Esophagus (tissue), 2 donors: ENCODE measurements around the gene TMOD1. TPM values are rescaled to one million over a fixed set of nuclear protein-coding genes. Genes with fewer than 3 reads are reported as not detected.

Experiments used
- H3K27ac ChIP-seq, 2 donors: one replicate each; pipeline ENCODE4 v1.5.1; 2013; ENCODE audit warnings: low read depth in 2 of 2, mild to moderate bottlenecking in 2 of 2, inconsistent platforms in 1 of 2, low read length in 1 of 2, moderate library complexity in 1 of 2
- H3K27me3 ChIP-seq, 2 donors: one replicate each; pipeline ENCODE4 v1.6.1; 2013; ENCODE audit warnings: low read length in 2 of 2, control low read depth in 1 of 2, mild to moderate bottlenecking in 1 of 2; ENCODE audit not compliant: insufficient read depth in 2 of 2, control insufficient read depth in 1 of 2
- H3K36me3 ChIP-seq, 2 donors: one replicate each; pipeline ENCODE4 v1.6.1; 2013; ENCODE audit warnings: low read length in 1 of 2; ENCODE audit not compliant: control insufficient read depth in 2 of 2, insufficient read depth in 2 of 2
- H3K4me1 ChIP-seq, 2 donors: one replicate each; pipeline ENCODE4 v1.6.1; 2013; ENCODE audit warnings: low read length in 1 of 2; ENCODE audit not compliant: control insufficient read depth in 2 of 2, insufficient read depth in 2 of 2
- H3K4me3 ChIP-seq, 2 donors: one replicate each; pipeline ENCODE4 v1.5.1; 2013; ENCODE audit warnings: low read length in 2 of 2, mild to moderate bottlenecking in 2 of 2, low read depth in 1 of 2, moderate library complexity in 1 of 2
- H3K9me3 ChIP-seq, 2 donors: one replicate each; pipeline ENCODE4 v1.6.1; 2013; ENCODE audit warnings: mild to moderate bottlenecking in 2 of 2, low read depth in 1 of 2, low read length in 1 of 2, moderate library complexity in 1 of 2; ENCODE audit not compliant: control insufficient read depth in 2 of 2, insufficient read depth in 1 of 2
- WGBS, 2 donors: extraction: QIAGEN DNeasy Blood & Tissue Kit; methylation state at CpG; one replicate each; pipeline ENCODE4 v1.1.7; 2013; 5-methylcytosine and 5-hydroxymethylcytosine counted together
- polyA plus RNA-seq, 2 donors: library from polyadenylated mRNA; stranded (reverse); fragments of 200-250 nt; gene quantifications; one replicate each; pipeline ENCODE4 v1.2.3, GENCODE V29; 2013
- donor health status: healthy with polysubstance abuse.
- donor health status: Bipolar disorder and iron deficiency.

The TMOD1 gene
- polyA plus RNA-seq, 2 donors: 3.2 to 7.1 TPM

DNA sequence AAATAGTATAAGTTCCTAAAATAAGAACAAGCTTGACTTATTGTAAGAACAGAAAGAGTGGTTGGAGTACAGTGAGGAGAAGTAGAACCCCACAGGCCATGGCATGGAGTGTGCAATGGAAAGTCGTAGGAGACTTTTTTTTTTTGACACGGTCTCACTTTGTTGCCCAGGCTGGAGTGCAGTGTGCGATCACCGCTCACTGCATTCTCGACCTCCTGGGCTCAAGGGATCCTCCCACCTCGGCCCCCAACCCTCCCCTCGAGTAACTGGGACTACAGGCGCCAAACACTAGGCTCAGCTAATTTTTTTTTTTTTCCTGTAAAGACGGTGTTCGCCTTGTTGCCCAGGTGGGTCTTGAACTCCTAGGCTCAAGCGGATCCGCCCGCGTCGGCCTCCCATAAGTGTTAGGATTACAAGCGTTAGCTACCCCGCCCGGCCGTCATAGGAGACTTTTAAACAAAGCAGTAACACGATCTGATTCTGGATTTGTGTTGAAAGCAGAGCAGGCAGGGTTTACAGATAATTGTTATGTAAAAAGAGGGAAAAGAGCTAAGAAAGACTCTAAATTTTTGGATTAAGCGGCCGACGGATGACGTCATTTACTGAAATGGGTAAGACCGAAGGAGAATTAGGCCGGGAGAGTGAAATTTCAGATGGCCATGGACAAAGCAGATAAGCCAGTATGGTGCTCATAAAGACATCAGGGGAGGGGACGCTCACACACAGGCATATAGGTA lies 130.9 kb downstream of the TMOD1 start:
- no peaks in the 10 kb centered on the region for H3K27me3 ChIP-seq
- WGBS, 2 donors: 2% methylated on average over 27 of the region's 27 CpGs
- H3K9me3 ChIP-seq: no peaks in the 10 kb centered on the region
- no peaks in the 10 kb centered on the region for H3K4me1 ChIP-seq
- H3K36me3 ChIP-seq: no peaks in the 10 kb centered on the region
- peak overlapping the region; percentile 90 to 92 for H3K4me3 ChIP-seq
- H3K27ac ChIP-seq: peak overlapping the region; percentile 98 to 100

DNA sequence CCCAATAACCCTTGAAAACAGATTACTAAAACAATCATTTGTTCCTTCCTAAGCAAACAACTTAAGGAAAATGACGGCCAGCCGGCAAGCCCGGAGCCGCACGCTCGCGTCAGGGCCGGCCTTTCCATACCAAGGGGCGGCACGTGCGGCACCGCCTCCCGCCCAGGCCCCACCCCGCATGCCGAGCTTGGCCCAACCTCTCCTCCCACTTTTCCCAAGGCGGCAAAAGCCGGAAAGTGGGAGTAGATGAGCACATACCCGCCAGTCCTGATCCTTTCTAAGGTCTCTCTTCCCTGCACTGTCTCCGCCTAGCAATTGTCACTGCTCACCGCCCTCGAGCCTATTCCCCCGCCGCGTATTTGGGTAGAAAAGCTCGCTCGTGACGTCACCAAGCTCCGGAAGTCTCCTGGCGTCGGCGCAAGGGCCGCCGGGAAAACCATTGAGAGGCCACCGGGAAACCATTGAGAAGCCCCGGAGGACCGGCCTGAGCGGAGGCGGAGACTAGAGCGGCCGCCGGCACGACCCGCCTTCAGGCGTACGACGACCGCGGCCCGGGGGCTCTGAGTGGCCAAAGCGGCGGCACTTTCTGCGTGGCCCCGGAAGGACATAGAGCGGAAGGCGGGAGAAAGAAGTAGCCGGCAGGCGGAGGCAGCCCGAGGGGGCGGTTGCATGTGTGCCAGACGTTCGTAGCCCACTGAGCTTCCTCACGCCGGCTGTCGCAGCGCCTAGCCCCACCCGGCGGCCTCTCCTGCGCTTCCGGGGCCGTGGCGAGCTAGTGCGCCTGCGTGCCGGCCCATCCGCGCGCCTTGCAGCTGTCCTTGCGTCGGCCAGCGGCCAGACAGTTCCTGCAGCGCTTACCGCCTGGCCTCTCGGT lies 131.8 kb downstream of the TMOD1 start, which contains the start of the genes NCBP1 and TSTD2:
NCBP1 (plus strand) TSS at position 837 of the 874 bp plus-strand sequence. CDS start 61 bp downstream, outside the sequence.
TSTD2 (minus strand) TSS at position 384 of the 874 bp plus-strand sequence. CDS start 5,806 bp downstream, outside the sequence.
- Histone ChIP-seq H3K27me3 (no peaks in the 10 kb centered on the region), H3K4me1 (no peaks in the 10 kb centered on the region), H3K4me3 (peak within 1 kb of the TSS; percentile 90 to 92), H3K36me3 (no peaks in the 10 kb centered on the region), H3K27ac (peak within 1 kb of the TSS; percentile 98 to 100), H3K9me3 (no peaks in the 10 kb centered on the region)
- WGBS, 2 donors: 0% methylated on average over 78 to 83 of the region's 83 CpGs

DNA sequence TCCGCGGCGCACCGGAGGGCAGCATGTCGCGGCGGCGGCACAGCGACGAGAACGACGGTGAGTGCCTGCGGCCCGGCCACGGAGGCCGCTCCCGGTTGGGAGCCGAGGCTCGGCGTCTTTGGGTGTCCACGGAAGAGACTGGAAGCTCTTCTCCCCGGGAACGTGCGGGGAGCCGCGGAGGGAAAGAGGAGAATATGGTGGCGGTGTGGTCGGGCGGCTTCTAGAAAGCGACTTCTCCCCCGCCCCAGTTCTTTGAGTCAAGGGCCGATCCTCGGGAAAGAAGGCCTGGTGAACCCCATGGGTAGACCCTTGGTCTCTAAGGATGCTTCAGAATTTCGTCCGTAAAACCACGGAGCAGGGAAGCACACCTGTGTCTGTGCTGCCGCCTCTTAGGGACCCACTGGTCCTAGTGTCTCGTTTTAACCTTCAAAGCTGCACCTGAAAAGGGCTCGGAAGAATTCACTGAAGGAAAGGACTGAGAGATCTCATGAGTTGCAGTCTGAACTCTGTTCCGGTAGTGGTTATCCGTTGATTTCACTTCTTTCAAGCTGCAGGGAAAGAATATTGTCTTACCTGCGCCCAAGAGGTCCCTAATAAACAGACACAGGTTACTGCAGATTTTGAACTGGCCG lies 132.5 kb downstream of the TMOD1 start:
- Histone ChIP-seq H3K27ac (peak overlapping the region; percentile 98 to 100), H3K4me3 (peak overlapping the region; percentile 90 to 92), H3K9me3 (no peaks in the 10 kb centered on the region), H3K36me3 (no peaks in the 10 kb centered on the region), H3K27me3 (no peaks in the 10 kb centered on the region), H3K4me1 (no peaks in the 10 kb centered on the region)
- 0 to 1% methylated on average over 40 to 43 of the region's 43 CpGs for WGBS, 2 donors

DNA sequence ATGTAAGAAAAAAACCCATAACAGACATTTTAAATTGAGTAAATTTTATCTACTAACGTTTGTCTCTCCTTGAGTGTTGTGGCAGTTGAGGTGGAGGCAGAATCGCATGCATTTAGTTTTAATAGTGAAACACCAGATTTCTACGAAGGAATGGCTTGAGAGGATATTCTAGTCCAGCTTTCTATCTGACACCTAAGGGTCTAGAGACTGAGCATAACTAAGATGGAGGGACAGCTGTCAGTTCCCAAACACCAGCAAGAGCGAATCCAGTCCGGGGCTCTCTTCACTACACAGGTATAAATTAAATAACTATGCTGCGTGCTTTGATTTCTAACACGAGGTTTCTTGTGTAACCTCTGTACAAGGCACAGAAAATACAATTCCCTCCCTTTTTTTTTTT lies 133.6 kb downstream of the TMOD1 start:
- no peaks in the 10 kb centered on the region for H3K36me3 ChIP-seq
- H3K27me3 ChIP-seq: no peaks in the 10 kb centered on the region
- no peak overlapping the region for H3K27ac ChIP-seq
- peak overlapping the region in 1 of 2 donors; percentile 92 for H3K4me3 ChIP-seq
- no peaks in the 10 kb centered on the region for H3K4me1 ChIP-seq
- 68 to 71% methylated on average over 7 of the region's 7 CpGs for WGBS, 2 donors
- no peaks in the 10 kb centered on the region for H3K9me3 ChIP-seq

DNA sequence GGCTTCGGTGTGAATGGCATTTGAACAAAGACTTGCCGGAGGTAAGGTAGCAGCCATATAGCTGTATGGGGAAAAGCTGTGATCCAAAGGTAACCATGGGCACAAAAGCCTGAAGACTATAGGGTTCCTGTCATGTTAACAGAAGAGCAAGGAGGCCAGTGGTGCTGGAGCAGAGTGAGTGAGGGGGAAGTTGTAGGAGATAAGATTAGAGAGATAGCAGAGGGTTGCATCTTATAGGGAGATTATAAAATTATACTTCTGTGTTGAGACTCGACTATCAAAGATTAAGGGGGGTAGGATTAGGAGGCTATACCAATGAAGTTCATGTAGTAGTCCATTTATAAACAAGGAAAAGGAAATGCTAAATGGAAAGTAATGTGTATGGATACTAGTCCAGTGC lies 135.4 kb downstream of the TMOD1 start:
- H3K27me3 ChIP-seq: no peaks in the 10 kb centered on the region
- H3K4me1 ChIP-seq: no peaks in the 10 kb centered on the region
- H3K36me3 ChIP-seq: no peaks in the 10 kb centered on the region
- WGBS, 2 donors: 75 to 78% methylated on average over 3 of the region's 3 CpGs
- no peak overlapping the region for H3K4me3 ChIP-seq
- no peaks in the 10 kb centered on the region for H3K9me3 ChIP-seq
- no peak overlapping the region for H3K27ac ChIP-seq

DNA sequence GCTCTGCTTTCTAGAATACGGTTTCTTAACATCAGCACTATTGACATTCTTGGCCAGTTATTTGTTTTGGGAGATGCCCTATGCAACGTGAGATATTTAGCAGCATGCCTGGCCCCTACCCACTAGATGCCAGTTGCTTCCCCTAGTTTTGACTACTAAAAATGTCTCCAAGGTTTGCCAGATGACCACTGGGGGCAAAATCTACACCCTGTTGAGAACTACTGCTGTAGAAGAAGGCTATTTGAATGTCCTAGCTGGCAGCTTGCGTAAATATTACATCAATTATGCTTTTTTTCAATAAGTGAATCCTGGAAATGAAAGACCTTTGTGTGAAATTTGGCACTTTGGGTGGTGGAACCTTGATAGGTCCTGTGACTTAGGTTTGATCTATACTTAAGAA lies 137.2 kb downstream of the TMOD1 start:
- Histone ChIP-seq H3K27ac (no peak overlapping the region), H3K4me1 (no peaks in the 10 kb centered on the region), H3K4me3 (no peak overlapping the region), H3K36me3 (peaks cover 0 to 2% of the 10 kb centered on the region in 2 donors), H3K27me3 (no peaks in the 10 kb centered on the region), H3K9me3 (no peaks in the 10 kb centered on the region)
- 75% methylated on average over 3 of the region's 3 CpGs for WGBS, 2 donors

DNA sequence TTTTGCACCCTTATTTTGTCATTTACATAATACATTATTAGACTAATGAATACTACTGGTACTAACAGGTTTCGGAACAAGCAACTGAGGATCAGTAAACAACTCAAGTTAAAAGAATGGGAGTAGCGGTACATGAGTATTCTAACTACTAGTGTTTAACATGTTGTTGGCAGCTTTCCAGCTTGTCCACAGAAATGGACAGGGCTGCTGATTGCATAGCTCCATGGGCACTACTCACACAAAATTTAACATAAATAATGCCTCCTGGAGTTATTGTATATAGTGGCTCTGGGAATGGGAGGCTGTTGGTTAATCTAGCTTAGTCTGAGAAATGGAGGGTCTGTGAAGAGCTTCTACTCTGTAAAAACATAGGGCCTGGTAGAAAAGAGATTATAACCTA lies 138.9 kb downstream of the TMOD1 start:
- Histone ChIP-seq H3K36me3 (peaks cover 2 to 4% of the 10 kb centered on the region in 2 donors), H3K4me3 (no peak overlapping the region), H3K9me3 (no peaks in the 10 kb centered on the region), H3K27ac (no peak overlapping the region), H3K4me1 (no peaks in the 10 kb centered on the region), H3K27me3 (no peaks in the 10 kb centered on the region)
- WGBS, 2 donors: 72 to 88% methylated on average over 2 of the region's 2 CpGs

DNA sequence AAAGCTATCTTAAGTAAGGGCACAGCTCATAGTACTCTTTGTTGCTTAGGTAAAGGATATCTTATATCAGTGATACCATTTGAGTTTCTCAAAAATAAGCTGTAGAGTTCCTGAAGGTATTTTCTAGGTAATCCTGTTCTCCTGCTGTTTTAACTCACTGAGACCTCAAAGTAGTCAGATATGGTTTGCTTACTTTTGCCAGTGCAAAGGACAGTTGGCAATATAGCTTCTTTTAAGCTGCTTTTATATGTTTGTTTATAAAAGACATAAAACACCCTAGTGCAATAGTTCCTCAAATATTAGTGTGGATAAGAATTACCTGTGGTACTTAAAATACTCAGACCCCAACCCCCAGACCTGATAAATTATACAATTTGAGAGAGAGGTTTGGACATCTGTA lies 144.3 kb downstream of the TMOD1 start:
- H3K27me3 ChIP-seq: no peaks in the 10 kb centered on the region
- no peaks in the 10 kb centered on the region for H3K9me3 ChIP-seq
- no peak overlapping the region for H3K4me3 ChIP-seq
- no peaks in the 10 kb centered on the region for H3K4me1 ChIP-seq
- no peak overlapping the region for H3K27ac ChIP-seq
- H3K36me3 ChIP-seq: peaks cover 7 to 8% of the 10 kb centered on the region in 2 donors

DNA sequence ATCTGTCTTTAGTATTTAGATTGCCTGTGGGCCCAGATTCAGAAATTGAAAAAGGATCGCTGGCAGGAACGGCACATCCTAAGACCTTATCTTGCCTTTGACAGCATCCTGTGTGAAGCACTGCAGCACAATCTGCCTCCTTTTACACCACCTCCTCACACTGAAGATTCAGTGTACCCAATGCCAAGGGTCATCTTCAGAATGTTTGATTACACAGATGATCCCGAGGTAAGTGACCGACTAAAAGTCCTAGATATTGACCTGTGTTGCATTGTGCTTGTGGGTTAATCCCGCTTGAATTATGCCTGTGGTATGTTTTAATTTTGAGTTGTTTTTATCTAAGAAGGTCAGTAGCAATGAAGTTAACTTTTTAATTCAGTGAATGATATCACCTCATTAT lies 146.5 kb downstream of the TMOD1 start:
- WGBS, 2 donors: 95 to 96% methylated on average over 5 of the region's 5 CpGs
- H3K36me3 ChIP-seq: peaks cover 7 to 8% of the 10 kb centered on the region in 2 donors
- no peak overlapping the region for H3K4me3 ChIP-seq
- H3K9me3 ChIP-seq: no peaks in the 10 kb centered on the region
- H3K27me3 ChIP-seq: no peaks in the 10 kb centered on the region
- no peak overlapping the region for H3K27ac ChIP-seq
- H3K4me1 ChIP-seq: no peaks in the 10 kb centered on the region
